ENCODE results near the gene ITPR2.

Gene ITPR2

DNA sequence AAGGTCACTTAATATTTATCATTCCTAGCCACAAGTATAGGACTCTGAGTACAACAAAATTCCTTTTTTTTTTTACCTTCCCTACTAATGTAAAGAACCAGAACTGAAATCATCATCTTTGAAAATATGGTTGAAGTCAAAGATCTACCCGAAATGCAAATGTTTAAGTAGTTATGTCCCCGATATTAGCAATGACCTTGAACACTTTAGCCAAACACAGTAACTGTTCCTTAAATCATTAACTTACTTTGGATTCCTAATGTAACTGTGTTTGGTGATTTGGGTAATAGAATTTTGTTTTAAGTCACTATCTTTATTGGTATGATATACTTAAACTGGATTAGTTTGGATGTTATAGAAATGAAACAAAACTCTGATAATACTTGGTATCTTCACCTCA is 14.4 kb downstream of the ITPR2 start:
- H3K4me3 ChIP-seq (ENCODE audit: low read length), result no peak overlapping the region
- TF ChIP-seq, protein P1, sequence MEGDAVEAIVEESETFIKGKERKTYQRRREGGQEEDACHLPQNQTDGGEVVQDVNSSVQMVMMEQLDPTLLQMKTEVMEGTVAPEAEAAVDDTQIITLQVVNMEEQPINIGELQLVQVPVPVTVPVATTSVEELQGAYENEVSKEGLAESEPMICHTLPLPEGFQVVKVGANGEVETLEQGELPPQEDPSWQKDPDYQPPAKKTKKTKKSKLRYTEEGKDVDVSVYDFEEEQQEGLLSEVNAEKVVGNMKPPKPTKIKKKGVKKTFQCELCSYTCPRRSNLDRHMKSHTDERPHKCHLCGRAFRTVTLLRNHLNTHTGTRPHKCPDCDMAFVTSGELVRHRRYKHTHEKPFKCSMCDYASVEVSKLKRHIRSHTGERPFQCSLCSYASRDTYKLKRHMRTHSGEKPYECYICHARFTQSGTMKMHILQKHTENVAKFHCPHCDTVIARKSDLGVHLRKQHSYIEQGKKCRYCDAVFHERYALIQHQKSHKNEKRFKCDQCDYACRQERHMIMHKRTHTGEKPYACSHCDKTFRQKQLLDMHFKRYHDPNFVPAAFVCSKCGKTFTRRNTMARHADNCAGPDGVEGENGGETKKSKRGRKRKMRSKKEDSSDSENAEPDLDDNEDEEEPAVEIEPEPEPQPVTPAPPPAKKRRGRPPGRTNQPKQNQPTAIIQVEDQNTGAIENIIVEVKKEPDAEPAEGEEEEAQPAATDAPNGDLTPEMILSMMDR (conservative IDR thresholded peaks at IDR 0.05; ENCODE audit: low read depth, low read length), result no peak
- DNase-seq (ENCODE audit: low read depth), result no peak

DNA sequence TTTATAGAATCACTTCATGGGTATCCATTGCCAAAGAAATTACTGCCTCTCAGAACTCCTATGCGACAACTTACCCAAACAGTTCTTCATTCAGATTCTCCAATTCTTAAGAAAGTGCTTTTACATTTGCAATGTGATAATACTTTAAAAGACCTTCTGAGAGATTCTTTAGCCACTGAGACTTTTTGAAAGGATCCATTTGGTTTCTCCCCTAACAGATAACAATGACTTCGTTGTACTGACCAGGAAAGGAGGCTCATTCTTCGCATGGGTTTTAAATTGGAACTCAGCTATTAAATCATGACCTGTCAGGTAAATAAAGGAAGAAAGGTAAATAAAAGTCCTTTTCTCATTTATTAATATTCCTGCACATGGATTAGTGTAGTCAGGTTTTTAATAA is 14.8 kb downstream of the ITPR2 start:
- TF ChIP-seq, protein P1 (conservative IDR thresholded peaks at IDR 0.05; ENCODE audit: low read depth, low read length), result no peak
- no peak overlapping the region for H3K4me3 ChIP-seq (ENCODE audit: low read length)
- DNase-seq (ENCODE audit: low read depth), result no peak

DNA sequence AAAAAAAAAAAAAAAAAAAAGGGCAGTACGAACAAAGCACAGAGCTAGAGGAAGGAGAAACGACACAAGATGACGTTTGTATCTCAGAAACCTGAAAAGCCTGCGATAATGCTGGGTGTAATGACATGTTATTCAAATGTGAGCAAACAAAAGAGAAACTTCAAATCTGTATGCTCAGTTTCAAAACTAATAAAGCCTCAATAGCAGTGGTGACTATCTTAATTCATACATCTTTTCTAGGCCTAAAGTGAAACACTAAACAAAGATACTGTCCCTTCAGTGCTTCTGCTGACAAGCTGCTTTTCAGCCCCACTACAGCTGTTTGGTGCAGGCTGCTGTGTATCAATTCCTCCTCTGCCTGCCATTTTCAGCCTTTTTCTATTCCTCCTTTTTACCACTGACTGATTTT is 15.8 kb downstream of the ITPR2 start:
- no peak overlapping the region for H3K4me3 ChIP-seq (ENCODE audit: low read length)
- DNase-seq (ENCODE audit: low read depth), result no peak
- TF ChIP-seq, protein P1 (conservative IDR thresholded peaks at IDR 0.05; ENCODE audit: low read depth, low read length), result no peak

DNA sequence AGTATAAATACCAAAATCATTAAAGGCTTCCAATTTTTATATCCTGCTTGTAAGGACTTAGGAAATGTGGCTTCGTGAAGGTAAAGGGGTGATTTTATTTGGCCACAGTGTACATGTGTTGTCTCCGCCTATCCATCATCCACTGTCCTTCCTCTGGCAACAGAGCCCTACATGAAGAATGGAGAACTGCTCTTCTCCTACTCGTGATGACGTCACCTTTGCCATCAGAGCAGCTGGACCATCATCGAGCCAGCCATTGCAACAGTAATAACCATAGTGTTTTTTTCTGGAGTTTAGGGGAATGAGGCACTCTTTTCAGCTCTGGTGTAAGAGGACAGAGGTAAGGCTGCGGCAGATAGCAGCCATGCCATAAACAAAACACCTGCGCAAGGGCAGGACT is 19.2 kb downstream of the ITPR2 start:
- DNase-seq (ENCODE audit: low read depth), result no peak
- no peak overlapping the region for H3K4me3 ChIP-seq (ENCODE audit: low read length)
- TF ChIP-seq, protein P1 (conservative IDR thresholded peaks at IDR 0.05; ENCODE audit: low read depth, low read length), result no peak

DNA sequence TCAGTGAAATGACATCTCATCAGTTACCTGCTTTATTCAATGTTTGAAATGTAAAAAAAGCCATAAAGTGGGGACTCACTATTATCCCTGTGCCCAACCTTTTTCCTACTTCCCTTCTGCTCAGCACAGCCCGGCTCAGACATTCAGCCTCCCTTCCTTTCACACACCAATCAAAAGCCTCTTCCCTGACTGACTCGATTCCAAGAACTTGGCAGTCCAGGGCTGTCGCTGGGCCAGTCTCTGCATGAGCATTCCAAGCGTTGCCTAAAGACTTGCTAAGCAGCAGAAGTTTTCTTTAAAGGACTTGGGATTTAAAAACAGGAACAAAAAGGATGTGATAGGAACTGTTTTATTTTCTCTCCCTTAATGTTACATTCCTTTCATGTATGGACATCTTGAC is 22.7 kb downstream of the ITPR2 start:
- no peak overlapping the region for H3K4me3 ChIP-seq (ENCODE audit: low read length)
- no peak for DNase-seq (ENCODE audit: low read depth)
- TF ChIP-seq, protein P1 (conservative IDR thresholded peaks at IDR 0.05; ENCODE audit: low read depth, low read length), result no peak

DNA sequence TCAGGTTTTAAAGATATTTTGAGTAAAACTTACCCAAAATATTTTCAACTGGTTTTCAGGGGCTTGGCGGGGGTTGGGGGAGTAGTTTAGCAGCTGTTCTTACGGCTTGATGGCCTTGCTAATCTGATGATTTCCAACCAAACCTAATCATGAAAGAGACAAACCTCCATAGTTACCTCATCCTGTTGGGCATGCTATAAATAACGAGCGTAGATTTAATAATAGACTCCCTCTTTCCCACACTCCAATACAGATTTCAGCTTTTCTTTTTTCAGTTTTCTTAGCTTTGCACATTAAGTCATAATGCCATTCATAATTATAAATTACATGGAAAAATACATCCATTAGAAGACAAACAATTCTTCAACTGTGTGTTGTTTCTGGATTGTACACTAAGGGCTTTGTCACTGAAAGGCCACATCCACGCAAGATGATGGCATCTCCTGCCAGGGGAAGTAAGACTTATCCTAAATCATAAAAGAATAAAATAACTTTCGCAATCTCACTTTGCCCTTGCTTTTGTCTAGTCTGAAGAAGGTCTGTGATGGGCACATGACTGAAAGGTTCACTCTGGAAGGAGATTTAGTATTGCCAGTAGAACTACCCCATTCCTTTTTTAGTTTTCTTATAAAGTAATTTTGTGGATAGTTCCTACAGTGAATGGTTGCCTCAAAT is 23.2 kb downstream of the ITPR2 start:
- DNase-seq (ENCODE audit: low read depth), result no peak
- TF ChIP-seq, protein P1 (conservative IDR thresholded peaks at IDR 0.05; ENCODE audit: low read depth, low read length), result no peak
- H3K4me3 ChIP-seq (ENCODE audit: low read length), result no peak overlapping the region

DNA sequence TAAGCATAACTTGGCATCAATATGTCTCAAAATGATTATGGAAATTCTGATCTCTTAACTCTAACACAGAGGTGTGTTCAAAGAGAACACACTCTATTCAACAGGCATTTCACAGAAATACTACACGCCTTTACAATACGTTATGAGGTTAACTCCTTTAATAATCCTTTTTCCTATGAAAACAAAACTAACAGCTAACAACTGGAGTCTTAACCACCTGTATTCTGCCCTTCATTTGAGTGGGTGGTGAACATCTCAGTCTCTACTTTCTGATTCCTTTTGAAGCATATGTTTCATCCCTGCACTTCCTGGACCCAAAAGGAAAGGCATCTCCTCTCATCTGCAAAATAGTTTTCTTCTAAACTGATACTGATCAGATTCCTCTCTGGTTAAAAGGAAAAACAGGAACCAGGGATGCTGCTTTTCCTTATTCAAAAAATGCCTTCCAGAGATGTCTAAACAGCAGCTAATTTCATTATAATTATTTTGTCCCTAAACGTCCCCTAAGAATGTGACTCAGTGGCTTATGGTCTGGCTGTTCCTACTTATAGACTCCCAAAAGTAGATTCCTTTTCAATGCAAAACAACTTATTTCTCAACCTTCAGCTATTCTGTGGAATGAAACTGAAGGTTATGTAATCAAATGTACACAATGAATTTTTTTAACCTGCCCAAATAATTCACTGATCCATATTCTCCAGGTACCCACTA is 24.1 kb downstream of the ITPR2 start:
- TF ChIP-seq, protein P1 (conservative IDR thresholded peaks at IDR 0.05; ENCODE audit: low read depth, low read length), result no peak
- no peak for DNase-seq (ENCODE audit: low read depth)
- no peak overlapping the region for H3K4me3 ChIP-seq (ENCODE audit: low read length)

Data from retinal pigment epithelial cell (primary cell).